ENCODE results near the gene DIAPH3. TPM values are rescaled to one million over a fixed set of nuclear protein-coding genes. Genes with fewer than 3 reads are reported as not detected.

The DIAPH3 gene
- polyA plus RNA-seq, 6 donors from 2014 or later: not detected

- H3K4me1 Mint-ChIP-seq: no peaks in the 10 kb centered on the region
- ATAC-seq (ENCODE audit: low read depth in 2 of 2): no peak
- no peaks in the 10 kb centered on the region for H3K9me3 Mint-ChIP-seq
- H3K4me3 Mint-ChIP-seq: no peak overlapping the region
- H3K27me3 Mint-ChIP-seq: no peaks in the 10 kb centered on the region
- H3K36me3 Mint-ChIP-seq: no peaks in the 10 kb centered on the region
- peak overlapping the region in 1 of 6 donors; percentile 49 for H3K27ac Mint-ChIP-seq
- no peak for DNase-seq
Measured at GRCh38 chr13:59690857-59691500, 472.7 kb downstream of the DIAPH3 start.

DNA sequence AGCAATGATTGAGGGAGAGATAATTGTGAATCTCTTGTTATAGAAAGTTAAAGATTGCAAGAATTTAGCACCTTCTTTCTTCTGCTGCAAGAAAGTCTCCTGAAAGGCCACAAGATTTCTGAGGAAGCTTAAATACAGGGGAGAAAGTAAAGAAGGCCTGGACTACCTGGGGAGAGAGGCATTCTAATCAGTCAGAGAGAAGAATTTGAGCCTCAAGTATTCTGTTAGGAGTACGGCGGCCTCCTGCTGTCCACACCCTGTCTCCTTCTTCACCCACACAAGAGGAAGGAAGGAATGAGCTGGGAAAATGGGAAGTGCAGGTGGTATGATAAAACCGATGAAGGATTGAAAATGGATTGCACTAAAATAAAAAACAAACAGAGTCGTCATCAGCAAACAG lies 474.7 kb downstream of the DIAPH3 start:
- ATAC-seq (ENCODE audit: low read depth in 2 of 2): no peak

GRCh38 chr13:59686798-59687394 lies 476.8 kb downstream of the DIAPH3 start:
- no peak for DNase-seq
- Mint-ChIP-seq H3K4me1 (no peaks in the 10 kb centered on the region), H3K27ac (no peak overlapping the region), H3K9me3 (no peaks in the 10 kb centered on the region), H3K36me3 (no peaks in the 10 kb centered on the region), H3K4me3 (no peak overlapping the region), H3K27me3 (no peaks in the 10 kb centered on the region)
- ATAC-seq (ENCODE audit: low read depth in 2 of 2): no peak

More for the DNA sequence above, 474.7 kb downstream of the DIAPH3 start:
- Mint-ChIP-seq H3K9me3 (no peaks in the 10 kb centered on the region), H3K4me1 (no peaks in the 10 kb centered on the region), H3K27ac (no peak overlapping the region), H3K36me3 (no peaks in the 10 kb centered on the region), H3K4me3 (no peak overlapping the region), H3K27me3 (no peaks in the 10 kb centered on the region)
- DNase-seq: no peak

GRCh38 chr13:59684105-59684504 lies 479.6 kb downstream of the DIAPH3 start:
- Mint-ChIP-seq H3K27ac (no peak overlapping the region), H3K36me3 (no peaks in the 10 kb centered on the region), H3K27me3 (no peaks in the 10 kb centered on the region), H3K4me1 (no peaks in the 10 kb centered on the region), H3K9me3 (no peaks in the 10 kb centered on the region), H3K4me3 (no peak overlapping the region)
- ATAC-seq (ENCODE audit: low read depth in 2 of 2): no peak
- no peak for DNase-seq

- H3K9me3 Mint-ChIP-seq: no peaks in the 10 kb centered on the region
- H3K27ac Mint-ChIP-seq: no peak overlapping the region
- ATAC-seq (ENCODE audit: low read depth in 2 of 2) (no peak), DNase-seq (no peak)
- H3K36me3 Mint-ChIP-seq: no peaks in the 10 kb centered on the region
- H3K27me3 Mint-ChIP-seq: no peaks in the 10 kb centered on the region
- H3K4me3 Mint-ChIP-seq: no peak overlapping the region
- H3K4me1 Mint-ChIP-seq: no peaks in the 10 kb centered on the region
Measured at GRCh38 chr13:59681636-59682311, 482.0 kb downstream of the DIAPH3 start.

- no peaks in the 10 kb centered on the region for H3K27me3 Mint-ChIP-seq
- ATAC-seq (ENCODE audit: low read depth in 2 of 2) (no peak), DNase-seq (no peak)
Measured at GRCh38 chr13:59680429-59681024, 483.2 kb downstream of the DIAPH3 start.

GRCh38 chr13:59679254-59679653 lies 484.5 kb downstream of the DIAPH3 start:
- no peaks in the 10 kb centered on the region for H3K27me3 Mint-ChIP-seq
- H3K9me3 Mint-ChIP-seq: no peaks in the 10 kb centered on the region
- ATAC-seq (ENCODE audit: low read depth in 2 of 2) (no peak), DNase-seq (no peak)
- H3K27ac Mint-ChIP-seq: no peak overlapping the region
- H3K4me3 Mint-ChIP-seq: no peak overlapping the region
- H3K4me1 Mint-ChIP-seq: no peaks in the 10 kb centered on the region
- no peaks in the 10 kb centered on the region for H3K36me3 Mint-ChIP-seq

More at GRCh38 chr13:59680429-59681024, 483.2 kb downstream of the DIAPH3 start:
- Mint-ChIP-seq H3K4me1 (no peaks in the 10 kb centered on the region), H3K4me3 (no peak overlapping the region), H3K27ac (no peak overlapping the region), H3K36me3 (no peaks in the 10 kb centered on the region), H3K9me3 (no peaks in the 10 kb centered on the region)

- no peak overlapping the region for H3K4me3 Mint-ChIP-seq
- no peaks in the 10 kb centered on the region for H3K27me3 Mint-ChIP-seq
- DNase-seq (no peak), ATAC-seq (ENCODE audit: low read depth in 2 of 2) (no peak)
- H3K36me3 Mint-ChIP-seq: no peaks in the 10 kb centered on the region
- H3K4me1 Mint-ChIP-seq: peaks cover 0 to 2% (median 1%) of the 10 kb centered on the region in 3 donors
- no peak overlapping the region for H3K27ac Mint-ChIP-seq
- H3K9me3 Mint-ChIP-seq: no peaks in the 10 kb centered on the region
Measured at GRCh38 chr13:59677966-59678814, 485.5 kb downstream of the DIAPH3 start.

- DNase-seq: no peak
- ATAC-seq (ENCODE audit: low read depth in 2 of 2): no peak
- Mint-ChIP-seq H3K36me3 (no peaks in the 10 kb centered on the region), H3K27ac (no peak overlapping the region), H3K4me1 (peaks cover 4 to 7% (median 6%) of the 10 kb centered on the region in 3 donors), H3K4me3 (no peak overlapping the region), H3K27me3 (no peaks in the 10 kb centered on the region), H3K9me3 (no peaks in the 10 kb centered on the region)
Measured at GRCh38 chr13:59677430-59677829, 486.3 kb downstream of the DIAPH3 start.

- no peak for ATAC-seq (ENCODE audit: low read depth in 2 of 2)
- no peaks in the 10 kb centered on the region for H3K9me3 Mint-ChIP-seq
- no peak for DNase-seq
- H3K4me1 Mint-ChIP-seq: peaks cover 4 to 14% (median 11%) of the 10 kb centered on the region in 3 donors
- H3K27me3 Mint-ChIP-seq: no peaks in the 10 kb centered on the region
- no peak overlapping the region for H3K27ac Mint-ChIP-seq
- H3K36me3 Mint-ChIP-seq: no peaks in the 10 kb centered on the region
- H3K4me3 Mint-ChIP-seq: no peak overlapping the region
Measured at GRCh38 chr13:59674616-59675015, 489.1 kb downstream of the DIAPH3 start.

- Mint-ChIP-seq H3K4me3 (peak overlapping the region in 1 of 8 donors; percentile 29), H3K27me3 (no peaks in the 10 kb centered on the region), H3K9me3 (no peaks in the 10 kb centered on the region), H3K36me3 (no peaks in the 10 kb centered on the region), H3K4me1 (peaks cover 4 to 14% (median 11%) of the 10 kb centered on the region in 3 donors), H3K27ac (no peak overlapping the region)
- no peak for ATAC-seq (ENCODE audit: low read depth in 2 of 2)
- DNase-seq: no peak
Measured at GRCh38 chr13:59673286-59673685, 490.4 kb downstream of the DIAPH3 start.

DNA sequence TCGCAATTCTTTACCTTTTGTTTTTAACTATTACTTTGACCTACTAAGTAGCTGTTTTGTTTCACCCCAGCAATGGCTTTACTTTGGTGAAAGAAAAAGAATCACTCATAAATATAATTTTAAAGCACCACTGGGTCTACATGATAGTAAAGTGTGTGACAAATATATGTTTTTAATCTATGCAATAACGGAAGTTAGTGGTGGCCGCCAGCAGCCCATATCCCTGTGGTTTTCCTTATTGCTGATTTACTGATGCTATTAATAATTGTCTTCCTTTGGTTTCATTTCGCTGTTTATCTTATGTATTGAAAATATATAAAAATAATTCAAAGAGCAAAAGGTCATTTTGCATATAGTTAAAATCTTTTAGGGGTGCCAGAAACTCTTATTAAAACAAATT lies 491.3 kb downstream of the DIAPH3 start:
- Mint-ChIP-seq H3K4me1 (peaks cover 4 to 14% (median 11%) of the 10 kb centered on the region in 3 donors), H3K27ac (no peak overlapping the region), H3K27me3 (no peaks in the 10 kb centered on the region), H3K36me3 (no peaks in the 10 kb centered on the region), H3K9me3 (no peaks in the 10 kb centered on the region), H3K4me3 (peak overlapping the region in 1 of 8 donors; percentile 21)
- no peak for DNase-seq
- no peak for ATAC-seq (ENCODE audit: low read depth in 2 of 2)

DNA sequence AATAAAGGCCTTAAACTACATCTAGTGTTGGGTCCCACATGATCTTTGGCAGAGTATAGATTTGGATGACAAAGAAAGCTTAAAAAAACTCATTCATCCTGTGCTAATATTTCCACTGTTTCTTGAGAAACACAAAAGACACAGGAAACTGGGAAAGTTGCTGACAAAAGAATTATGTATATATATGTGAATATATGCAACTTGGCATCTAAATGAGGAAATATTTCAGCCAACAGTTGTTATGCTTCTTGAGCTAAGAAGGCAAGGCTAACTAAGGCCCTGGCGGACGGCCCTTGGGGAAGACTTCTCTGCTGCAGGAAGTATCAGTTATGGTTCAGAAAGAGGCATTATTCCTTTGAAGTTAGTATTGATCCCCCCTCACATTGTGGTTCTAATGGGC lies 491.8 kb downstream of the DIAPH3 start:
- H3K27me3 Mint-ChIP-seq: no peaks in the 10 kb centered on the region
- H3K4me1 Mint-ChIP-seq: peaks cover 4 to 14% (median 13%) of the 10 kb centered on the region in 3 donors

More for the DNA sequence above, 491.8 kb downstream of the DIAPH3 start:
- no peak for DNase-seq
- no peaks in the 10 kb centered on the region for H3K36me3 Mint-ChIP-seq
- no peaks in the 10 kb centered on the region for H3K9me3 Mint-ChIP-seq
- no peak overlapping the region for H3K4me3 Mint-ChIP-seq
- H3K27ac Mint-ChIP-seq: no peak overlapping the region
- no peak for ATAC-seq (ENCODE audit: low read depth in 2 of 2)
